IPS-15b (cell line): ENCODE results near the gene ARL15.

Experiments used
- H3K27me3 ChIP-seq: one replicate; pipeline ENCODE4 v1.6.1; 2013; ENCODE audit warnings: low read length; ENCODE audit not compliant: control insufficient read depth, insufficient read depth
- H3K36me3 ChIP-seq: one replicate; pipeline ENCODE4 v1.6.1; 2013; ENCODE audit warnings: low read length; ENCODE audit not compliant: control insufficient read depth, insufficient read depth
- H3K4me1 ChIP-seq: one replicate; pipeline ENCODE4 v1.6.1; 2013; ENCODE audit warnings: mild to moderate bottlenecking, low read length; ENCODE audit not compliant: control insufficient read depth, insufficient read depth
- H3K4me3 ChIP-seq: one replicate; pipeline ENCODE4 v1.5.1; 2013; ENCODE audit warnings: low read depth, low read length
- H3K9ac ChIP-seq: one replicate; pipeline ENCODE4 v1.6.1; 2013; ENCODE audit warnings: low read depth, mild to moderate bottlenecking, low read length
- H3K9me3 ChIP-seq: one replicate; pipeline ENCODE4 v1.6.1; 2013; ENCODE audit warnings: mild to moderate bottlenecking, low read length; ENCODE audit not compliant: control insufficient read depth, insufficient read depth

The ARL15 gene

DNA sequence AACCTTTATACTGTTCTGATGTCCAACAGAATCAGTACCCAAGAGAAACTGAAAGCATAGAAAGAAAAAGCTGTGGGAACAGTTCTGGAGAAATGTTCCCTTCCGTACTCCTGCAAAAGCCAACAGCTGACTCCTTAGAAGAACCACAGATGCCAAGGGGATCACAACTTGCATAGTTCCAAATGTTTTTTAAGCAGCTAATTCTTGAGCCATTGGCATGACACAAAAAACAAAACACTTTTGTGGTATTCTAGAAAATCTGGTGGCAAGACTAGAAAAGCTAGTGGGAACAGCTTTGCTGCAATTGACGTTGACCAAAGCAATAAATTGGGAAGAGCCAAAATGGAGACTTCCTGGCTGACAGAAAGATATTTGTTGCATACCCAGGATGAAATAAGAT is 189.9 kb downstream of the ARL15 start:
- no peaks in the 10 kb centered on the region for H3K27me3 ChIP-seq
- no peaks in the 10 kb centered on the region for H3K4me1 ChIP-seq
- no peak overlapping the region for H3K4me3 ChIP-seq
- no peaks in the 10 kb centered on the region for H3K36me3 ChIP-seq
- H3K9me3 ChIP-seq, result no peaks in the 10 kb centered on the region
- H3K9ac ChIP-seq, result no peak overlapping the region

DNA sequence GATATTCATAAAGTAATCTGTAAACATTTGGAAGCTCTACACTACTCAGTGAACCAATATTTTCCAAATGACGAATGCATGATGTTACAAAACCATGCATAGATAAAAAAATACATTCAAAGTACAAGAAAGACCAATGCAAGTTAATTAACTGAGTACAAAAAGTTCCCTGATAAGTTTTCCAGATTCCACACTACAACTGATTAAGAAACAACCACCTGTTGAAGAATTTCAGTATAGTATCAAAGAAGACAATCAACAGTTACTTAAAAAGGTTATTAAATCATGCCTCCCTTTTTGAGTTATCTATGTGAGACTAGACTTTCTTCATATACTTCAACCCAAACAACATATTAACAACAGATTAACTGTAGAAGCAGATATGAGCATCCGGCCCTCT is 192.4 kb downstream of the ARL15 start:
- Histone ChIP-seq H3K9ac (no peak overlapping the region), H3K9me3 (no peaks in the 10 kb centered on the region), H3K36me3 (no peaks in the 10 kb centered on the region), H3K27me3 (no peaks in the 10 kb centered on the region), H3K4me3 (no peak overlapping the region), H3K4me1 (peaks cover under 1% of the 10 kb centered on the region)

DNA sequence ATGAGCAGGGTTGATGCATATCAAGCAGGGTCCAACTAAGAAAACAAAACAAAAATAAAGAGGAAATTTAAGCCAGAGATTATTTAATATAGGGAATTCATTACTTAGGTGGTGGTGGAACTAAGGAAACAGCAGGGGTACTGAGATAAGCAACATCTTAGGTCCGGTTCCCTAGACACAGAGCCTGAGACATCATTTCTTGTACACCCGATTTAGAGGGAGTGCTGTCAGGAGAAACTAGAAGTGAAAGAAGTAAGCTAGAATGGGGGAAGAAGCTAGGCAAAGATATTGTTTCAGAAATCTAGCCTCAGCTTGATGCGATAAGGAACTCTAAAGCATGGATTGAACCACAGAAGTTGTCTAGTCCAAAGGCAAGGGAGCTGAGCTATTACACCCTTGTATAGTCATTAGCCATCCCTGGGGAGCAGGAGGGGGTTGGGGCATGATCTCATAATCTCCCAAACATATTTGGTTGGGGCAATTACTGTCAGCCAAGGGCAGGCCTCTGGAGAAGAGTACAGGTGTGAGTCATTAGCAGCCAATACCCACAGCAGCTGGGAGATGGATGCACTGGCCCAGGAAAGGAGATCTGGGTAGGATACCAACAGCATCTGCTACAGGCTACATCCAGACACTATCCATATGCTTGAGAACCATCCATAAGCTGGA is 194.5 kb downstream of the ARL15 start:
- Histone ChIP-seq H3K4me3 (no peak overlapping the region), H3K9me3 (no peaks in the 10 kb centered on the region), H3K9ac (no peak overlapping the region), H3K4me1 (peaks cover 2% of the 10 kb centered on the region), H3K27me3 (no peaks in the 10 kb centered on the region), H3K36me3 (no peaks in the 10 kb centered on the region)

DNA sequence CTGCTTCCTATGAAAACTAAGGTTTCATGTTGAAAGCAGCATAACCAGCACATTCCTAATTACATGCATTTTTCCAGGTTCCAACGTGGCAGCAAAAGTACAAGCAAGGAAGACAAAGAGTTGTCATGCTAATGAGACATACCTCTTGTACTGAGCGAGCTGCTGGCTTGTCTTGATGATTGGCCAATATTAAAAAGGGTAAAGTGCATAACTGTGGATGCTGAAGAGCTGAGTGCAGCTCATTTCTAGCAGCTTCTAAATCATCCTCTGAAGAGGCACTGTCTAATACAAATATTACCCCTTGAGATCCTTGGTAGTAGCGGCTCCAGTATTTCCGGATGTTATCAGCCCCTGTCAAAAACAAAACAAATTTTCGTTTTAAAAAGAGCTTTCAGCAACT is 197.3 kb downstream of the ARL15 start:
- Histone ChIP-seq H3K9me3 (no peaks in the 10 kb centered on the region), H3K9ac (no peak overlapping the region), H3K27me3 (no peaks in the 10 kb centered on the region), H3K4me3 (no peak overlapping the region), H3K4me1 (peaks cover 2% of the 10 kb centered on the region), H3K36me3 (no peaks in the 10 kb centered on the region)

DNA sequence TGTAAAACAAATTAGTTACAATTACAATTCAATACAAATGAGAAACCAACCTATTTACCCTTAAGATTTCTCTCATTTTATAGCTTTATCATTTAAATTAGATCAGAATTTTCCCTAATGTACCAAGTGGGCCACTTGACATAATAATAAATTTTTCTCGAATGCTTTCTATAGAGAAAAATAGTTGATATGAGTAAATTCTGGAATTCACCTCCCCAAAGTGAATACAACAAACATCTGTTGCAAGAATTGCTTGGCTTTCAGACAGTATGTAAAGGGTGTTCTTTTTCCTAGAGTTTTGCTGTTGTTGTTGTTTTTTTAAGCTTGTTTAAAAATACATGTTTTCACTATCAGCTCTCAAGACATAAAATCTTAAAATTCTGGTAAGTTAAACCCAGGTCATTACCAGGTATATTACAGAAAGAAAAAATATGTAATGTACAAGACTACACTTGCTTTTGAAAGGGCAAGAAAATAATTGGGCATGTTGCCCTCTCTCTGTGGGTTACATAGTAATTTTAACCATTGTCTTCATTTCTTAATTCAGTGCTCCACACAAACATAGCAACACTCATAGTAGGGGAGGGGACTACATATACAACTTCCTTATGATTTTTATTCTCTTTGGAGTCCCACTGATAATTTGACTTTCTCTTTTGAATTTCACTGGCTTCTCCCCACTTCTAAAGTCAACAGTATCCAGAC is 200.6 kb downstream of the ARL15 start:
- H3K9ac ChIP-seq, result no peak overlapping the region
- peaks cover 2% of the 10 kb centered on the region for H3K4me1 ChIP-seq

DNA sequence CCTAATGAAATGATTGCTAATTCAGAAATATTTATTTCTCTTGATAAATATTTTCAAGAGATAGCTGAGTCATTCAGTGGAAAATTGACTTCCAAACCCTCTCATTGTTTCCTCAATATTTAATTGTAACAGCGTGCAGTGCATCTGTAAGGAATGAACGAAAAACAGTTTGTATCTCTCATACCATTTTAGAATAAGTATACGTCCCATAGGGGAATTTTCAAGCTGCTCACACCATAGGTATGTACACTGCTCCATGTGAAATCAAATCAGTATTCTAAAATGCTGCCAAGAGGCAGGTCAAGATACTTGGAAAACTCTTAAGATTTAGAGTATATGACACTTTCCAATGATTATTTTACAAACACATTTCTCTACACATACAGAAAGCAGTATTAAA is 202.2 kb downstream of the ARL15 start:
- no peak overlapping the region for H3K4me3 ChIP-seq
- H3K4me1 ChIP-seq, result peaks cover 2% of the 10 kb centered on the region
- no peak overlapping the region for H3K9ac ChIP-seq
- no peaks in the 10 kb centered on the region for H3K9me3 ChIP-seq
- no peaks in the 10 kb centered on the region for H3K36me3 ChIP-seq
- no peaks in the 10 kb centered on the region for H3K27me3 ChIP-seq

More for the DNA sequence above, 200.6 kb downstream of the ARL15 start:
- no peaks in the 10 kb centered on the region for H3K36me3 ChIP-seq
- H3K9me3 ChIP-seq, result no peaks in the 10 kb centered on the region
- H3K4me3 ChIP-seq, result no peak overlapping the region
- no peaks in the 10 kb centered on the region for H3K27me3 ChIP-seq

DNA sequence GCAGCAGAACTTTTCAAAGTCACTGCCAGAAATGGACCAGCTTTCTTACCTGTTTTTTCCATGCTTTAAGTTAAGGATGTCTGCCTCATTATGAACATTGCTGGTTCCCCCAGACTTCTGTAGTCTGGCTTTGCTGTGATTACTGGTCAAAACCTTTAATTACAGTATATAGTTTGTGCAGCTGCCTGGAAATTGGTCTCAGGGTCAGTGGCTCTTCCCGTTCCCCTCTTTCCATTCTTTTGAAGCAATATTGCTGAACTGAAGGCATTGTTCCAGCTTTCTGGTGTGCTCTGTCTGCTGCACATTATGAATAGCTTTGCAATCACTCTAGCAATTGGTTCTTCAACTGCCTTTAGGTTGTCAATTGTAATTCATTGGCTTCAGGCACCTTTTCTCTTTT is 206.5 kb downstream of the ARL15 start:
- no peaks in the 10 kb centered on the region for H3K4me1 ChIP-seq
- H3K27me3 ChIP-seq, result no peaks in the 10 kb centered on the region
- H3K36me3 ChIP-seq, result no peaks in the 10 kb centered on the region
- no peaks in the 10 kb centered on the region for H3K9me3 ChIP-seq
- no peak overlapping the region for H3K4me3 ChIP-seq
- H3K9ac ChIP-seq, result no peak overlapping the region

DNA sequence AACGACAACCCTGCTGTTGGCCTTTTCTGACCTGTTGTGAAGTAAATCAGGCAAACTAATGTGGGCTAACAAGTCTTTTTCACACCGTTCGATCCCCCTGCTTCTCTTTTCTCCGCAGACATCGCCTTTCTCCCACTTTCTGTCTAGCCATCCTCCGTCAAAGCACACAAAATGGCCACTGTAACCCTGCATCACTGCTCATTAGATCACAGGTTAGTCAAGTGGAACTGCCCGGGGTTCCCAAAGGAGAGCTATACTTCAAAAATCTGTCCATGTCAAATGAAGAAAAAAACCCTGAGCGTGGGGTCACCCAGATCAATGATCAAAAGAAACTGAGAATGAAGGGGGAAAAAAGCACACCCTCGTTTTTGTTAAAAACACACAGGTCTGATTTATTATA is 212.1 kb downstream of the ARL15 start:
- no peak overlapping the region for H3K4me3 ChIP-seq
- H3K36me3 ChIP-seq, result no peaks in the 10 kb centered on the region
- no peaks in the 10 kb centered on the region for H3K9me3 ChIP-seq
- no peaks in the 10 kb centered on the region for H3K27me3 ChIP-seq
- H3K9ac ChIP-seq, result no peak overlapping the region
- H3K4me1 ChIP-seq, result no peaks in the 10 kb centered on the region

DNA sequence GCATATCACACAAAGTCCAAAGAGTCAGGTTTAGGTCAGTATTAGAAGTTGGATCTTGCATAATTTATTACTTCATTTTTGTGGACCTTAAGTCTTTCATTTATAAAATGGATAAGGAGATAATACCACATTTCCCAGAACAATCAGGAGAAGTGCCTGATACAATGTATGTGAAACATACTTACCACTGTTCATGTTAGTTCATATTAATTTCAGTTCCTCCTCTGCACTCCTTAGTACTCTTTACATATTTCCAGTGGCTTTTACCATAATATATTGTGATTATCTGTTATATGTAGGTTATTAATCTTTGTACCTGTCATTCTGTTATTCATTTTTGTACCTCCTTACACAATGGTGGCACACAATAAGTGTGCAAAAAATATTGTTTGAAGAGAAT is 214.4 kb downstream of the ARL15 start:
- no peaks in the 10 kb centered on the region for H3K27me3 ChIP-seq
- H3K36me3 ChIP-seq, result no peaks in the 10 kb centered on the region
- no peak overlapping the region for H3K9ac ChIP-seq
- no peak overlapping the region for H3K4me3 ChIP-seq
- peaks cover 2% of the 10 kb centered on the region for H3K4me1 ChIP-seq
- no peaks in the 10 kb centered on the region for H3K9me3 ChIP-seq

DNA sequence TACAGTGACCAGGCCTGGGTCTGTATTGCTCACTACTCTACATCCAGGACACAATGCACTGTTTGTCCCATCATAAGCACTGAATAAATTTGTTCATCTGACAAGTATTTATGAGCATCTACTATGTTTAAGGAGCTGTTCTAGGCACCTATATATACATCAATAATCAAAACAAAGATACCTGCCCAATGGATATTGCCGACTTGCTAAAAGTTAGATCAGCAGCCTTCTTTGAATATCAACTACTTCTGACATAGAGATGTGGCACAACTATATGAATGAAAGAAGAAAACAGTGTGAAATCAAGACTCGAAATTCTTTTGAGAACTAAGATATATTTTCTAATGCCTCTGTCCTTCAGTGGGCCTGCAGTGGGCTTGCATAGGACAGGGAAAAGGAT is 215.7 kb downstream of the ARL15 start:
- Histone ChIP-seq H3K9me3 (no peaks in the 10 kb centered on the region), H3K27me3 (no peaks in the 10 kb centered on the region), H3K9ac (no peak overlapping the region), H3K36me3 (no peaks in the 10 kb centered on the region), H3K4me3 (no peak overlapping the region), H3K4me1 (peaks cover 5% of the 10 kb centered on the region)

DNA sequence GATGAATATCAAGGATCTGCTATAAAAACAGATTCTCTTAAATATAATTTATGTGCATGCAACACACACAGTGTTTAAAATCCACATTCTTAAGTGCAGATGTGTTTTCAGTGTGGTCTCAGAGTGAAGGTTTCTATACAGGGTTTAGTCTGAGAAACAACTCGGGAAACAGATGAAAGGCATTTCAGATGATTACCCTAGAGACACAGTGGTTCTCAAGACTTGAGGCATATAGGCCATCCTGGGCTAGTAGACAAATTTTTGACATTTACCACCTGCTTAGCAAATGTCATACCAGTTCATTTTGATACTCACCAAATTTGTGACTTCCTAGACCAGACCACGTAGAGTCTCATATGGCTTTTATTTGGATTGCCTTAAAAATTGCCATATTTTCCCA is 216.5 kb downstream of the ARL15 start:
- no peaks in the 10 kb centered on the region for H3K27me3 ChIP-seq
- peaks cover 8% of the 10 kb centered on the region for H3K4me1 ChIP-seq
- H3K36me3 ChIP-seq, result no peaks in the 10 kb centered on the region
- no peaks in the 10 kb centered on the region for H3K9me3 ChIP-seq
- no peak overlapping the region for H3K9ac ChIP-seq
- no peak overlapping the region for H3K4me3 ChIP-seq

DNA sequence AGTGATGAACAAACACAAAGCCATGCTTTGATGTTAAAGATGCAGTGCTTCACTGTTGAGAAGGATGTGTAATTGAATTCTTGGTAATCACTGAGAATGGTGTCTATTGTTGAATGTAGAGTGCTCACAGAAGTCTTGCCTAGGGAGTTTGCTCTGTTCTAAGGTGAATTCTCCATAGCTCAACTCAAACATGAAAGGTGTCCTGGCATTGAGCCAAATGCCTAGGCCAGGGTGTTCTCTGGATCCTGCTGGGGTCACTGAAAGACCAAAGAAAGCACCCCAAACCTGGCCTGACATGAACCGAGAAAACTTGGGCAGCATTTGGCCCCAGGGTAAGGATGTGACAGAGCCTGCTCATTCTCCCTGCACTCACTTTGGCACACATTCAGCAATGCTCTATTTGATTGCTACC is 217.3 kb downstream of the ARL15 start:
- peaks cover 11% of the 10 kb centered on the region for H3K4me1 ChIP-seq
- H3K27me3 ChIP-seq, result no peaks in the 10 kb centered on the region
- H3K9ac ChIP-seq, result no peak overlapping the region
- H3K36me3 ChIP-seq, result no peaks in the 10 kb centered on the region
- no peak overlapping the region for H3K4me3 ChIP-seq
- no peaks in the 10 kb centered on the region for H3K9me3 ChIP-seq
